PFSK-1 (cell line): ENCODE results near the gene IL34.

Experiments
- FOXP2 ChIP-seq: optimal IDR thresholded peaks from 2 replicates; pipeline ENCODE3; 2011; ENCODE audit warnings: borderline replicate concordance, control low read depth, inconsistent platforms; ENCODE audit not compliant: insufficient read depth; ENCODE audit errors: extremely low read length, extremely low read depth
- POLR2AphosphoS5 ChIP-seq: IDR thresholded peaks from 2 replicates; pipeline ENCODE4 v1.6.1; 2012; ENCODE audit warnings: low read depth, mild to moderate bottlenecking, control low read depth, low read length, moderate library complexity
- REST ChIP-seq, 2 experiments: IDR thresholded peaks; 2 replicates each; pipeline versions ENCODE4 v1.6.1 to v1.8.0; 2011 to 2012; ENCODE audit warnings: low read depth in 2 of 2, low read length in 2 of 2, control low read depth in 1 of 2, inconsistent platforms in 1 of 2, mild to moderate bottlenecking in 1 of 2, moderate library complexity in 1 of 2; ENCODE audit not compliant: insufficient read depth in 1 of 2
- SIN3A ChIP-seq: IDR thresholded peaks from 2 replicates; pipeline ENCODE4 v1.6.1; 2012; ENCODE audit warnings: mild to moderate bottlenecking, low read length, moderate library complexity, borderline replicate concordance; ENCODE audit not compliant: insufficient read depth
- TAF1 ChIP-seq: IDR thresholded peaks from 2 replicates; pipeline ENCODE4 v1.6.1; 2012; ENCODE audit warnings: low read length, control low read depth, borderline replicate concordance; ENCODE audit not compliant: insufficient read depth

- TF ChIP-seq POLR2AphosphoS5 = no peak
- no peak for TF ChIP-seq SIN3A
- no peak for TF ChIP-seq REST (IDR thresholded peaks at IDR 0.05; ENCODE audit: insufficient read depth in 1 of 2, low read depth in 2 of 2, low read length in 2 of 2)
- TF ChIP-seq TAF1 = no peak
- TF ChIP-seq FOXP2 = no peak
Observed at GRCh38 chr16:70656712-70657263, 10.4 kb downstream of the IL34 start.
